ENCODE measurements around the gene PPP1R26. TPM values are rescaled to one million over a fixed set of nuclear protein-coding genes. Genes with fewer than 3 reads are reported as not detected.

Gene PPP1R26
- total and polyA plus RNA-seq, 2 of the 4 experiments (the other 2 are of a cell fraction) = 3.8 to 5.6 TPM

GRCh38 chr9:135490166-135490870, 10.7 kb downstream of the PPP1R26 start:
- Histone ChIP-seq H3K9me3 (ENCODE audit: control insufficient read depth, insufficient read depth, low read length) (no peaks in the 10 kb centered on the region), H2AFZ (replicated peaks; ENCODE audit: low read length, poor library complexity) (no peak overlapping the region), H3K79me1 (ENCODE audit: low read depth in 1 of 2, low read length in 2 of 2) (no peaks in the 10 kb centered on the region), H2BK20ac (ENCODE audit: low read depth, low read length) (no peak overlapping the region), H3K23ac (ENCODE audit: low read depth, low read length) (no peak overlapping the region), H3K14ac (replicated peaks; ENCODE audit: low read depth, low read length) (no peak overlapping the region), H4K5ac (ENCODE audit: low read depth, low read length) (no peak overlapping the region), H2BK5ac (ENCODE audit: low read depth, low read length, poor library complexity, severe bottlenecking) (no peak overlapping the region), H4K91ac (ENCODE audit: insufficient read depth, low read depth, low read length) (no peak overlapping the region), H4K20me1 (ENCODE audit: insufficient read depth, low read length) (no peaks in the 10 kb centered on the region), H3K9me1 (ENCODE audit: insufficient read depth, low read length) (no peaks in the 10 kb centered on the region; the same call in 1 of the 2 replicates), H2AK9ac (replicated peaks; ENCODE audit: low read depth, low read length, poor library complexity) (no peak overlapping the region), H3K4me1 (ENCODE audit: control insufficient read depth, insufficient read depth, low read length) (no peaks in the 10 kb centered on the region; the same call in 1 of the 2 replicates), H3K27me3 (ENCODE audit: control insufficient read depth, insufficient read depth, low read length) (no peaks in the 10 kb centered on the region), H3K9ac (ENCODE audit: low read depth, low read length) (no peak overlapping the region), H2BK15ac (ENCODE audit: low read depth, low read length) (no peak overlapping the region), H3K4me3 (ENCODE audit: insufficient read depth, low read depth, low read length) (no peak overlapping the region), H3K4me2 (ENCODE audit: low read depth, low read length) (no peak overlapping the region), H2AK5ac (ENCODE audit: low read depth, low read length) (no peak overlapping the region), H3K4ac (ENCODE audit: low read depth, low read length) (no peak overlapping the region), H3K36me3 (ENCODE audit: control insufficient read depth, insufficient read depth, low read length) (peaks cover 24% of the 10 kb centered on the region), H4K8ac (ENCODE audit: low read depth in 2 of 2, low read length in 2 of 2) (no peak overlapping the region), H3K56ac (ENCODE audit: extremely low read depth, insufficient read depth, low read length) (no peak overlapping the region), H3K27ac (ENCODE audit: insufficient read depth, low read length) (no peak overlapping the region), H2BK120ac (ENCODE audit: low read depth, low read length) (no peak overlapping the region), H3K18ac (ENCODE audit: low read depth, low read length) (no peak overlapping the region)
- ChIA-PET CTCF (no interaction called here), POLR2A (ENCODE audit: unreplicated experiment) (no interaction called here)
- intact Hi-C loops (cut with micrococcal nuclease) (no loop called here), dilution Hi-C loops (cut with HindIII; ENCODE audit: low sequenced_read_pairs, unreplicated experiment) (no loop called here), in situ Hi-C loops (cut with MboI; ENCODE audit: low sequenced_read_pairs) (no loop called here)
- WGBS, 2 experiments (ENCODE audit: extremely low coverage in 2 of 2, insufficient read length in 1 of 2) = 82% methylated on average over 4 of the region's 16 CpGs; no CpG with 5 or more reads in 1 of the 2 experiments
- ATAC-seq (ENCODE audit: low read depth) = no peak
- BruUV-seq (replicated peaks) = no TSS peak
- DNase-seq = no peak
- TF ChIP-seq CEBPB (IDR thresholded peaks at IDR 0.05; ENCODE audit: low read depth, low read length) = no peak
- TF ChIP-seq SMC3 (IDR thresholded peaks at IDR 0.05; ENCODE audit: low read depth, low read length) = no peak
- no peak for TF ChIP-seq RFX5 (IDR thresholded peaks at IDR 0.05; ENCODE audit: low read depth, low read length)
- no peak for TF ChIP-seq MAFK (IDR thresholded peaks at IDR 0.05; ENCODE audit: low read depth, low read length)
- TF ChIP-seq MXI1 (IDR thresholded peaks at IDR 0.05; ENCODE audit: borderline replicate concordance, low read depth, low read length) = no peak
- TF ChIP-seq USF2 (IDR thresholded peaks at IDR 0.05; ENCODE audit: low read depth, low read length) = no peak
- no peak for TF ChIP-seq RAD21 (IDR thresholded peaks at IDR 0.05; ENCODE audit: low read length)
